Peyer's patch (tissue), 4 donors: ENCODE data around the gene EWSR1. TPM values are rescaled to one million over a fixed set of nuclear protein-coding genes. Genes with fewer than 3 reads are reported as not detected.

Experiments used
- DNase-seq, 3 donors: peaks; one replicate each; pipeline ENCODE4 v3.0.0-alpha.2; 2017 to 2019
- H3K27ac ChIP-seq, 4 donors: fragments of 200-600 bp; sonication (generic); one replicate each; pipeline ENCODE4 v1.5.1; 2016 to 2019
- H3K27me3 ChIP-seq, 2 donors: fragments of 200-600 bp; sonication (generic); one replicate each; pipeline ENCODE4 v1.5.1; 2019
- H3K36me3 ChIP-seq, 3 donors: fragments of 200-600 bp; sonication (generic); one replicate each; pipeline ENCODE4 v1.5.1; 2016 to 2019
- H3K4me1 ChIP-seq, 4 donors: fragments of 200-600 bp; sonication (generic); one replicate each; pipeline ENCODE4 v1.5.1; 2016 to 2019
- H3K4me3 ChIP-seq, 4 donors: fragments of 200-600 bp; sonication (generic); 1 replicate in 3 of 4; 2 replicates in 1 of 4; pipeline ENCODE4 v1.5.1; 2016 to 2019; ENCODE audit warnings: mild to moderate bottlenecking in 1 of 4
- H3K9me3 ChIP-seq, 4 donors: fragments of 200-600 bp; sonication (generic); one replicate each; pipeline ENCODE4 v1.5.1; 2016 to 2019; ENCODE audit warnings: mild to moderate bottlenecking in 1 of 4
- POLR2A ChIP-seq, 2 donors: fragments of 450-650 bp; IDR thresholded peaks; one replicate each; pipeline ENCODE4 v1.5.1; 2017; ENCODE audit warnings: antibody characterized with exemption in 2 of 2, mild to moderate bottlenecking in 2 of 2, moderate library complexity in 2 of 2
- total RNA-seq, 4 donors: library from RNA; depleted of rRNA; stranded (reverse); fragments of >200 nt; gene quantifications; one replicate each; pipeline ENCODE4 v1.1.0, GENCODE V29; 2016
- TF ChIP-seq, protein P1 (sequence below), 6 experiments: fragments of 450-650 bp in 4 of 6; fragments of 200-600 bp in 2 of 6; sonication (generic) in 1 of 6; IDR thresholded peaks; one replicate each; pipeline ENCODE4 v1.5.1; 2017 to 2019; ENCODE audit warnings: antibody characterized with exemption in 6 of 6, mild to moderate bottlenecking in 3 of 6, moderate library complexity in 1 of 6

EWSR1 gene
- total RNA-seq, 4 donors from 2014 or later: 186 to 444 (median 276) TPM

GRCh38 chr22:29308148-29308790, 40.2 kb downstream of the EWSR1 start:
- peak overlapping the region in 3 of 4 donors; percentile 42 to 90 (median 86) for H3K27ac ChIP-seq
- peak in 1 of 3 donors; percentile 47 for DNase-seq
- no peaks in the 10 kb centered on the region for H3K36me3 ChIP-seq
- H3K4me3 ChIP-seq: peak overlapping the region in 2 of 4 donors; percentile 85 to 86
- TF ChIP-seq POLR2A (IDR thresholded peaks at IDR 0.05): no peak
- TF ChIP-seq, protein P1, sequence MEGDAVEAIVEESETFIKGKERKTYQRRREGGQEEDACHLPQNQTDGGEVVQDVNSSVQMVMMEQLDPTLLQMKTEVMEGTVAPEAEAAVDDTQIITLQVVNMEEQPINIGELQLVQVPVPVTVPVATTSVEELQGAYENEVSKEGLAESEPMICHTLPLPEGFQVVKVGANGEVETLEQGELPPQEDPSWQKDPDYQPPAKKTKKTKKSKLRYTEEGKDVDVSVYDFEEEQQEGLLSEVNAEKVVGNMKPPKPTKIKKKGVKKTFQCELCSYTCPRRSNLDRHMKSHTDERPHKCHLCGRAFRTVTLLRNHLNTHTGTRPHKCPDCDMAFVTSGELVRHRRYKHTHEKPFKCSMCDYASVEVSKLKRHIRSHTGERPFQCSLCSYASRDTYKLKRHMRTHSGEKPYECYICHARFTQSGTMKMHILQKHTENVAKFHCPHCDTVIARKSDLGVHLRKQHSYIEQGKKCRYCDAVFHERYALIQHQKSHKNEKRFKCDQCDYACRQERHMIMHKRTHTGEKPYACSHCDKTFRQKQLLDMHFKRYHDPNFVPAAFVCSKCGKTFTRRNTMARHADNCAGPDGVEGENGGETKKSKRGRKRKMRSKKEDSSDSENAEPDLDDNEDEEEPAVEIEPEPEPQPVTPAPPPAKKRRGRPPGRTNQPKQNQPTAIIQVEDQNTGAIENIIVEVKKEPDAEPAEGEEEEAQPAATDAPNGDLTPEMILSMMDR (IDR thresholded peaks at IDR 0.05): no peak
- no peaks in the 10 kb centered on the region for H3K9me3 ChIP-seq
- no peaks in the 10 kb centered on the region for H3K27me3 ChIP-seq
- peaks cover 8 to 56% (median 25%) of the 10 kb centered on the region in 4 donors for H3K4me1 ChIP-seq

DNA sequence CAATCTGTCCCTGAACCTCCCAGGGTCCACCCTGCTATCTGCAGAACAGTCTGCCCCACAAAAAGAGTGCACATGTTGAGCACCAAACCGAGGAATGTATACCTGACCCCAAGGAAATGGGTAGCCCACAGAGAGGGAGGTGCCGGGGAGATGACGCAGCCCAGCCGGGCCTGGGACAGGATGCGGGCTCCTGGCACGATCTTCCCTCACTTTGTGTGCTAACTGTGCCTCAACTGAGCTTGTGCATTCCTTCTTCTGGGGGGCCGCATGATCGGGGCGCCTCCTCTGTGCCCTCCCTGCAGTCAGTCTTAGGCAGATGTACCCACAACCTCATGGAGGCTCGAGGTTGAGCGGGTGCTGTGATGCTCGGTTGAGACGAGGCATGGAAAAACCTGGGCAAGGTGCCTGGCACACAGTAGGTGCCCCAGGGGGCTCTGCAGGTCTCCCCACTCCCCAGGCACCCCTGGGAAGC, 40.8 kb downstream of the EWSR1 start:
- TF ChIP-seq, protein P1 (IDR thresholded peaks at IDR 0.05): no peak
- TF ChIP-seq POLR2A (IDR thresholded peaks at IDR 0.05): no peak
- peaks cover 14 to 59% (median 28%) of the 10 kb centered on the region in 4 donors for H3K4me1 ChIP-seq
- peak overlapping the region in 2 of 4 donors; percentile 85 to 86 for H3K4me3 ChIP-seq
- H3K27me3 ChIP-seq: no peaks in the 10 kb centered on the region
- peak overlapping the region in 3 of 4 donors; percentile 42 to 86 (median 54) for H3K27ac ChIP-seq
- no peaks in the 10 kb centered on the region for H3K9me3 ChIP-seq
- no peaks in the 10 kb centered on the region for H3K36me3 ChIP-seq
- peak in 1 of 3 donors; percentile 63 for DNase-seq

DNA sequence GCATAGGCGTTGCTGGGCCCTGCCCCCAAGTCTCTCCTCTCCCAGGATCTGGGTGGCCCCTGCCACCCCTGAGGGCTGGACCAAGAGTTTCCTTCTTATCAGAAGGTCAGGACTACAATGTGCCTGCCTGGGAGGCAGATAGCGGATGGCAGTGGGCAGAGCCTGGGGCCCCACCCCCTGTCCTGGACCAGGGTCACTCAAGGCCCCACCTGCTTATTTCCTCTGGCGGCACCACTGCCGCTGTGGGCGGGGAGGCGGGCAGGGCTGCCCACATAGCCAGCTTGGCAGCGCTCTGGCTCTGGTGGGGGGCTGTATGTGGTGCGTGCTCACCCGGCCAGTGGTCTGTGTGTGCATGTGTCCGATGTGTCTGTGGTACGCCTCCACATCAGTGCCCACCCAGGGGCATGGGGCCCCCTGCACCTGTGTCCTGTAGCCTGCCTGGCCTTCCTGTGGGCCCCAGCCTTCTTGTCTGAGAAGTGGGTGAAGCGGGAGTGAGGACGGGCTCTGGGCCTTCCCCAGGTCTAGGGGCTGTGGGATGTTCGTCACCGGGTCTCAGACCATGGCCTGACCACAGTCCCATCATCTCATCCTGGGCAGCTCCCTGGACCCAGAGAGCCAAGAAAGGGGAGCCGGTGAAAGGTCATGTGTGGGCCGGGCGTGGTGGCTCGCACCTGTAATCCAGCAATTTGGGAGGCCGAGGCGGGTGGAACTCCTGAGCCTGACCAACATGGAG, 41.4 kb downstream of the EWSR1 start:
- H3K4me3 ChIP-seq: peak overlapping the region in 2 of 4 donors; percentile 85 to 86
- H3K4me1 ChIP-seq: peaks cover 16 to 66% (median 31%) of the 10 kb centered on the region in 4 donors

GRCh38 chr22:29310065-29310862, 42.2 kb downstream of the EWSR1 start:
- Histone ChIP-seq H3K4me3 (peak overlapping the region in 1 of 4 donors; percentile 15), H3K4me1 (peaks cover 16 to 73% (median 34%) of the 10 kb centered on the region in 4 donors), H3K9me3 (no peaks in the 10 kb centered on the region), H3K27me3 (peaks cover 0 to 9% of the 10 kb centered on the region in 2 donors), H3K27ac (peak overlapping the region; percentile 12 to 86 (median 62)), H3K36me3 (no peaks in the 10 kb centered on the region)
- no peak for DNase-seq
- TF ChIP-seq POLR2A (IDR thresholded peaks at IDR 0.05): no peak
- TF ChIP-seq, protein P1 (IDR thresholded peaks at IDR 0.05): no peak

More for the DNA sequence above, 41.4 kb downstream of the EWSR1 start:
- TF ChIP-seq POLR2A (IDR thresholded peaks at IDR 0.05): no peak
- TF ChIP-seq, protein P1 (IDR thresholded peaks at IDR 0.05): no peak
- Histone ChIP-seq H3K36me3 (no peaks in the 10 kb centered on the region), H3K27me3 (peaks cover 0 to 2% of the 10 kb centered on the region in 2 donors), H3K27ac (peak overlapping the region; percentile 12 to 86 (median 42)), H3K9me3 (no peaks in the 10 kb centered on the region)
- peak in 2 of 3 donors; percentile 63 to 80 for DNase-seq

GRCh38 chr22:29310863-29311339, 42.8 kb downstream of the EWSR1 start:
- no peak for TF ChIP-seq POLR2A (IDR thresholded peaks at IDR 0.05)
- TF ChIP-seq, protein P1 (IDR thresholded peaks at IDR 0.05): no peak
- Histone ChIP-seq H3K27me3 (peaks cover 0 to 16% of the 10 kb centered on the region in 2 donors), H3K4me3 (peak overlapping the region in 2 of 4 donors; percentile 15 to 27), H3K36me3 (no peaks in the 10 kb centered on the region), H3K4me1 (peaks cover 16 to 80% (median 37%) of the 10 kb centered on the region in 4 donors), H3K9me3 (no peaks in the 10 kb centered on the region), H3K27ac (peak overlapping the region; percentile 46 to 77 (median 64))
- peak; percentile 67 to 92 (median 92) for DNase-seq
